ENCODE measurements around the gene KPNB1.

KPNB1 gene

DNA sequence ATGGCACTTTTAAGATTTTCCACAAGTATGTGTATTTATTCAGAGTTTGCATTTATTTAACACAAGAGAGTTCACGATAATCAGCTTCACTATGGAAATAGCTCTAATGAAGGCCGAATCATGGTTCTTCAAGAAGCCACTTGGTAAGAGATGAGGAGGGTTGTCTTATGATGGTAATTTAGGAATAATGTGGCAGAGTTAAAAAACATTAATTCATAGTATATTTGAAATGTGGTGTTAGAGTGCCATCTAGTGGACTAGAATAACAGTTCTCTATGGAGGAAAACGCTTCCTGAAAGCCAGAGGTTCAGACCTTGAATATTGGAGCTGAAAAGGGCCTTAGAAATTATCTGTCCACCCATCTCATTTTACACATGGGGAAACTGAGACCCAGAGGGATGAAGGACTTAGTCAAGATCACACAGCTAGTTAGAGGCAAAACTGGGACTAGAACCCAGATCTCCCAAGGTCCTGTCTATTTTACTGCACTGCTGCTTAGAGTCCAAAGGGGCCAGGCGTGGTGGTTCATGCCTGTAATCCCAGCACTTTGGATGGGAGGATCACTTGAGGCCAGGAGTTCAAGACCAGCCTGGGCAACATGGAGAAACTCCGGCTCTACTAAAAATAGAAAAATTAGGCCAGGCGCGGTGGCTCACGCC lies 33.8 kb upstream of the KPNB1 start:
- TF ChIP-seq, protein P1, sequence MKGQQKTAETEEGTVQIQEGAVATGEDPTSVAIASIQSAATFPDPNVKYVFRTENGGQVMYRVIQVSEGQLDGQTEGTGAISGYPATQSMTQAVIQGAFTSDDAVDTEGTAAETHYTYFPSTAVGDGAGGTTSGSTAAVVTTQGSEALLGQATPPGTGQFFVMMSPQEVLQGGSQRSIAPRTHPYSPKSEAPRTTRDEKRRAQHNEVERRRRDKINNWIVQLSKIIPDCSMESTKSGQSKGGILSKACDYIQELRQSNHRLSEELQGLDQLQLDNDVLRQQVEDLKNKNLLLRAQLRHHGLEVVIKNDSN (IDR thresholded peaks at IDR 0.05) = no peak
- peak; percentile 69 for TF ChIP-seq RAD21 (IDR thresholded peaks at IDR 0.05; ENCODE audit: low read depth)

DNA sequence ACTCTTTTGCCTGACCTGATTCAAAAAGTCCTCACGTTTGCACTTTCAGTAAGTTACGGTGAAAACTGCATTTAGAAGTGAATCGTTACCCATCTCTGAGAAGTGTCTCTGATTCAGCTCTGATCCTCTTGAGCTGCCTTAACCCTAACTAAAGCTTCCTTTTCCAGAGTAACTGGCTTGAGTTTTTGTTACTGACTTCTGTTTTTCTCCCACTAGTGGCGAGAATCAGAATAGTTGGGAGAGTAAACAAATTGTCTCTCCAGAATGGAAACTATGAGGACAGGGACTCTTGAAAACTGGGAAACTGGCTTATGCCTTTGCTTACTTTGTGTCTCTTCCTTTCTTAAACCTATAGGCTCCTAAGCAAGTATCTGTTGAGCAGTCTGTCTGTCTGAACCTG lies 31.3 kb upstream of the KPNB1 start:
- no peak for TF ChIP-seq TEAD4 (IDR thresholded peaks at IDR 0.05)
- no peak for TF ChIP-seq RAD21 (IDR thresholded peaks at IDR 0.05; ENCODE audit: low read depth)
- no peak for TF ChIP-seq CEBPB (IDR thresholded peaks at IDR 0.05)
- TF ChIP-seq, protein P2, sequence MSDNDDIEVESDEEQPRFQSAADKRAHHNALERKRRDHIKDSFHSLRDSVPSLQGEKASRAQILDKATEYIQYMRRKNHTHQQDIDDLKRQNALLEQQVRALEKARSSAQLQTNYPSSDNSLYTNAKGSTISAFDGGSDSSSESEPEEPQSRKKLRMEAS (IDR thresholded peaks at IDR 0.05) = no peak
- TF ChIP-seq NFIC (IDR thresholded peaks at IDR 0.05) = no peak
- TF ChIP-seq YY1 (IDR thresholded peaks at IDR 0.05; ENCODE audit: low read depth) = no peak

DNA sequence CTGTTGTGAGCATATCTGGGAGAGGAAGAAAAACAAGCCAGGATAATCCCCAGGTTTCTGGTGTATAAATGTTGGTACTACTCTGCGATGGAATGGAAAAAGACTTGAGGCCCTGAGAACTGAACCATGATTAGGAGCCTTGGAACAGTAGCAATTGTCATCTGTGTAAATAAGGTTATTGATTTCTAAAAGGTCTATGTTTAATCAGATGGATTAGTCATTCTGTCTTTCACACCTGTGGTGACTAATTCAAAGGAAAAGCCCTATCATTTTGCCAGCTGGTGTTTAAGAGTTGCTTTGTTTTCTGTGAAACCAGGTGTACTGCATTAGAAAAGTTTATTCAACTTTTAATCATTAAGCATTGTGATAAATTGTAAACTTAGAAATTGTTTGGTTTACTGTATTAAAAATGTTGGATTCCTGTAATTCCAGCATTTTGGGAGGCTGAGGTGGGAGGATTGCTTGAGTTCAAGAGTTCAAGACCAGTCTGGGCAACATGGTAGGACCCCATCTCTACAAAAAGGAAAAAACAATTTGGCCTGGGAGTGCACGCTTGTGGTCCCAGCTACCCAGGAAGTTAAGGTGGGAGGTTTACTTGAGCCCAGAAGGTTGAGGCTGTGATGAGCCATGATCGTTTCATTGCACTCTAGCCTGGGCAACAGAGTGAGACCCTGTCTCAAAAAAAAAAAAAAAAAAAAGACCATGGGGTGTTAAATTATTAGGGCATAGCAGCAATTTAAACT lies 29.0 kb upstream of the KPNB1 start:
- TF ChIP-seq CREB1 (IDR thresholded peaks at IDR 0.05; ENCODE audit: low read depth) = no peak
- no peak for TF ChIP-seq YY1 (IDR thresholded peaks at IDR 0.05; ENCODE audit: low read depth)
- TF ChIP-seq, protein P3, sequence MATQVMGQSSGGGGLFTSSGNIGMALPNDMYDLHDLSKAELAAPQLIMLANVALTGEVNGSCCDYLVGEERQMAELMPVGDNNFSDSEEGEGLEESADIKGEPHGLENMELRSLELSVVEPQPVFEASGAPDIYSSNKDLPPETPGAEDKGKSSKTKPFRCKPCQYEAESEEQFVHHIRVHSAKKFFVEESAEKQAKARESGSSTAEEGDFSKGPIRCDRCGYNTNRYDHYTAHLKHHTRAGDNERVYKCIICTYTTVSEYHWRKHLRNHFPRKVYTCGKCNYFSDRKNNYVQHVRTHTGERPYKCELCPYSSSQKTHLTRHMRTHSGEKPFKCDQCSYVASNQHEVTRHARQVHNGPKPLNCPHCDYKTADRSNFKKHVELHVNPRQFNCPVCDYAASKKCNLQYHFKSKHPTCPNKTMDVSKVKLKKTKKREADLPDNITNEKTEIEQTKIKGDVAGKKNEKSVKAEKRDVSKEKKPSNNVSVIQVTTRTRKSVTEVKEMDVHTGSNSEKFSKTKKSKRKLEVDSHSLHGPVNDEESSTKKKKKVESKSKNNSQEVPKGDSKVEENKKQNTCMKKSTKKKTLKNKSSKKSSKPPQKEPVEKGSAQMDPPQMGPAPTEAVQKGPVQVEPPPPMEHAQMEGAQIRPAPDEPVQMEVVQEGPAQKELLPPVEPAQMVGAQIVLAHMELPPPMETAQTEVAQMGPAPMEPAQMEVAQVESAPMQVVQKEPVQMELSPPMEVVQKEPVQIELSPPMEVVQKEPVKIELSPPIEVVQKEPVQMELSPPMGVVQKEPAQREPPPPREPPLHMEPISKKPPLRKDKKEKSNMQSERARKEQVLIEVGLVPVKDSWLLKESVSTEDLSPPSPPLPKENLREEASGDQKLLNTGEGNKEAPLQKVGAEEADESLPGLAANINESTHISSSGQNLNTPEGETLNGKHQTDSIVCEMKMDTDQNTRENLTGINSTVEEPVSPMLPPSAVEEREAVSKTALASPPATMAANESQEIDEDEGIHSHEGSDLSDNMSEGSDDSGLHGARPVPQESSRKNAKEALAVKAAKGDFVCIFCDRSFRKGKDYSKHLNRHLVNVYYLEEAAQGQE (IDR thresholded peaks at IDR 0.05; ENCODE audit: low read depth) = no peak
- no peak for TF ChIP-seq TEAD4 (IDR thresholded peaks at IDR 0.05)

DNA sequence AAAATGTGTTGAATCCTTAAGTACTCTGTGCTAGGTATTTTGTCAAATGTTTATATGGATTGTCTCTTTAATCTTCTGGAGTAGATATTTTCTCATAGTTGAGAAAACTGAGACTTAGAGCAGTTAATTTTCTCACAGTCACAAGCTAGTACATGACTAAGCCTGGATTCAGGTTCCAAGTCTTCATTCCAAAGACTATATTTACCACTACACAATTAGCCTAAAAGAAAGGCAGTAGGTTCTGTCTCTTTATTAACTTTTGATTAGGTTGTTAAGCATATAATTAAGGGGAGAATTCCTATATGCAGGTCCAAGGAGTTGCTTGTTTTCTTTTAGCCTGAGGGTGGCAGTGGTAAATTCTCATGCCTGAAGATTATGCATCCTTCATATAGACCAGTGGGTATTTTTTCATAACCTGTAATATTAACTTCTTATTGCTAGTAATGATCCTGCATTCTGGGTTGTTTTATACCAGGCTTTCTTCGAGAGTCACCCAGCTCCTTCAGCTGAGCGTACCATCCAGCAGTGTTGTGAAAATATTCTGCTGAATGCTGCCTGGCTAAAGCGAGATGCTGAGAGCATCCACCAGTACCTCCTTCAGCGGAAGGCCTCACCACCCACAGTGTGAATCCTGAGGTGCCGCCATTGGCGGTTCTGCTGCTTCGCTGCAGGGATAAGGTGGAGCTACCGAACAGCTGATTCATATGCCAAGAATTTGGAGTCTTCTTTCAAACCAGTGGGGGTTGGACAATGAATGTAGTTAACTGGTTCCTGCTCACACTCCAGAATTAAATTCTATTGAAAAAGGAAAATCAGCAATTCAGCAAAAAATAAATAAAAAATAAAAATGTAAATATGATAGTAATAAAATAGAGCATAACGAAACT lies 28.2 kb upstream of the KPNB1 start:
- TF ChIP-seq YY1 (IDR thresholded peaks at IDR 0.05; ENCODE audit: low read depth) = peak; percentile 85
- TF ChIP-seq, protein P2 (IDR thresholded peaks at IDR 0.05) = 0 out of 2 replicates have a peak, but pooled peaks have one; percentile 32
- peak; percentile 92 for TF ChIP-seq TEAD4 (IDR thresholded peaks at IDR 0.05)
- TF ChIP-seq, protein P1 (IDR thresholded peaks at IDR 0.05) = no peak

DNA sequence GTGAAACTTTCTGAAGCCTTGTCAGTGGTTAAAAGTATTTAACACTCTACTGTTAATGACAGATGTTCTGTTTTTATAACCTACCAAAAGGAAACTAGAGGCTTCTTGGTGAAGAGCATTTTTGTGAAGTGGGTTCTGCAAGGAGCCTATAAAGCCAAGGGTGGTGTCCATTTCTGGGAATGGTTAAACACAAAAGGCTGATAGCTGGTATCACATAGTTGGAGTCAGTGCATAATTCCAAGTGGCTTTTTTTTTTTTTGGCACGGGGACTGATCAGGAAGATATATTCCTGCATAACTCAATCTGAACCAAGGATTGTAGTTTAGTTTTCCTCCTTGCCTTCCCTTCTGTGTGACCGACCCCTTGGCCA lies 27.6 kb upstream of the KPNB1 start:
- no peak for TF ChIP-seq FOXM1 (IDR thresholded peaks at IDR 0.05; ENCODE audit: borderline replicate concordance, low read depth)
- TF ChIP-seq ZBTB7A (IDR thresholded peaks at IDR 0.05; ENCODE audit: low read depth) = no peak
- TF ChIP-seq, protein P1 (IDR thresholded peaks at IDR 0.05) = no peak
- TF ChIP-seq, protein P2 (IDR thresholded peaks at IDR 0.05) = no peak
- TF ChIP-seq NFIC (IDR thresholded peaks at IDR 0.05) = no peak
- no peak for TF ChIP-seq TAF1 (IDR thresholded peaks at IDR 0.05; ENCODE audit: low read depth)
- TF ChIP-seq YY1 (IDR thresholded peaks at IDR 0.05; ENCODE audit: low read depth) = no peak

DNA sequence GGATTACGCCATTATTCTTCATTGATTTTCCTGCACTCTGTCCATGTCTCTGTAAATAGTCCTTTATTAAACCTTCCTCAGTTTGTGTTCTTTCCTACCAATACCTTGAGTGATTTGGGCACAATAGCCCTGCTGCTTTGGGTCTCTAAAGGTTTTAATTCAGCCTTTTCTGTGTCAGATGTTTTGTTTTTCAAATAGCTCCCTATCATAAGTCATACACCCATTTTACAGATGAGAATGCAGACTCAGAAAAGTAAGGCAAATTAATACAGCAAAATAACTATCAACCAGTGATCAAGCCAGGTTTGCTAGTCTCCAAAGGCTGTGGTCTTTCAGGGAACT lies 25.0 kb upstream of the KPNB1 start:
- TF ChIP-seq YY1 (IDR thresholded peaks at IDR 0.05; ENCODE audit: low read depth) (no peak), TCF12 (IDR thresholded peaks at IDR 0.05; ENCODE audit: low read depth) (no peak), EGR1 (IDR thresholded peaks at IDR 0.05) (no peak), ZBTB7A (IDR thresholded peaks at IDR 0.05; ENCODE audit: low read depth) (no peak), NFIC (IDR thresholded peaks at IDR 0.05) (no peak), CREB1 (IDR thresholded peaks at IDR 0.05; ENCODE audit: low read depth) (no peak), FOXM1 (IDR thresholded peaks at IDR 0.05; ENCODE audit: borderline replicate concordance, low read depth) (no peak), TEAD4 (IDR thresholded peaks at IDR 0.05) (no peak), RAD21 (IDR thresholded peaks at IDR 0.05; ENCODE audit: low read depth) (no peak), TAF1 (IDR thresholded peaks at IDR 0.05; ENCODE audit: low read depth) (no peak), CEBPB (IDR thresholded peaks at IDR 0.05) (no peak), EP300 (IDR thresholded peaks at IDR 0.05; ENCODE audit: borderline replicate concordance) (no peak)
- TF ChIP-seq, protein P2 (IDR thresholded peaks at IDR 0.05) = no peak
- TF ChIP-seq, protein P3 (IDR thresholded peaks at IDR 0.05; ENCODE audit: low read depth) = no peak
- TF ChIP-seq, protein P1 (IDR thresholded peaks at IDR 0.05) = no peak

Measured in Ishikawa (cell line).